ENCODE results near the gene HSD17B8. TPM values are rescaled to one million over a fixed set of nuclear protein-coding genes. Genes with fewer than 3 reads are reported as not detected.
A peak's percentile ranks its signal among the peaks of the same experiment; 100 is the strongest.

HSD17B8 gene
- total and polyA plus RNA-seq, 10 donors: 8.7 to 24.1 (median 16.1) TPM

DNA sequence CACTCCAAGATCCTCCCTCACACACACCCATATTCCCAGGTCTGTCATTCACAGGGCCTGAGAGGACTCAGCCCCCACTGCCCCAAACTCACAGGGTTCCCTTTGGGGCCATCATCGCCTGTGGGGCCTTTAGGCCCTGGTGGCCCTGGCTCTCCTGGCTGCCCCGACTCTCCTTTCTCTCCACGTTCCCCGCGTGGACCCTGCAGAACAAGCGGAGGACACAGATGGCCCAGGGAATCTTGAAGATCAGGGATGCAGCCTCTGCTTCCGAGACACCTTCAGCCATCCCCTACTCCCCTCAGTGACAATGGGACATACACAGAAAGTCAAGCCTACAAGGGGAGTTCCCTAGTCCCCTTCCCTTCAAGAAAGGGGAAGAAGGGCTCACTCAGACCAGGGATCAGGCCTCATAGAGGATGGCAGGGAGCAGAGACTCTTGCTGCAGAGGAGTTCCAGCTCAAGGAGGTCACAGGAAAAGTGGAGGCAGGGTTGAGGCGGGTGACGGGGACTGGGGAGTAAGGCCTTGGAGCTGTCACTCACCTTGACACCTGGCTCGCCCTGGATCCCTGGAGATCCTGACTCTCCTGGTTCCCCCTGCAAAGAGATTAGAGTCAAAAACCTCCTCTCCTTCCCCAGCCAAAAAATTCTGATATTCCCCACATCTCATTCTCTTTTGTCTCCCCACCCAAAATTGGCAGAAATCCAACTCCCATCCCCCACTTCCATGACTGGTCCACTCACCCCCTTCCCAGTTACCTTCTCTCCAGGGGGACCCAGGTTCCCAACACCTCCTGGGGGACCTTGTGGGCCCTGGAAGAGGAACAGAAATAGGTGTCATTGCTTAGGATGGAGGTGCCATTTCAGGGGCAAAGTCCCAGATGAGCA, 34.9 kb upstream of the HSD17B8 start:
- no peak for TF ChIP-seq POLR2A (IDR thresholded peaks at IDR 0.05)
- no peaks in the 10 kb centered on the region for H3K9me3 ChIP-seq
- WGBS, 5 donors: 89 to 95% (median 91%) methylated on average over 10 of the region's 10 CpGs
- peaks cover 0 to 6% (median 0%) of the 10 kb centered on the region in 7 donors for H3K27me3 ChIP-seq (replicated peaks in 1 of 7)
- no peaks in the 10 kb centered on the region for H3K36me3 ChIP-seq
- DNase-seq: peak; percentile 41
- H3K4me3 ChIP-seq: no peak overlapping the region
- H3K27ac ChIP-seq: no peak overlapping the region
- H3K4me1 ChIP-seq: no peaks in the 10 kb centered on the region
- intact Hi-C loops (cut with DNase I; ENCODE audit: low total_unique reads): no loop called here

DNA sequence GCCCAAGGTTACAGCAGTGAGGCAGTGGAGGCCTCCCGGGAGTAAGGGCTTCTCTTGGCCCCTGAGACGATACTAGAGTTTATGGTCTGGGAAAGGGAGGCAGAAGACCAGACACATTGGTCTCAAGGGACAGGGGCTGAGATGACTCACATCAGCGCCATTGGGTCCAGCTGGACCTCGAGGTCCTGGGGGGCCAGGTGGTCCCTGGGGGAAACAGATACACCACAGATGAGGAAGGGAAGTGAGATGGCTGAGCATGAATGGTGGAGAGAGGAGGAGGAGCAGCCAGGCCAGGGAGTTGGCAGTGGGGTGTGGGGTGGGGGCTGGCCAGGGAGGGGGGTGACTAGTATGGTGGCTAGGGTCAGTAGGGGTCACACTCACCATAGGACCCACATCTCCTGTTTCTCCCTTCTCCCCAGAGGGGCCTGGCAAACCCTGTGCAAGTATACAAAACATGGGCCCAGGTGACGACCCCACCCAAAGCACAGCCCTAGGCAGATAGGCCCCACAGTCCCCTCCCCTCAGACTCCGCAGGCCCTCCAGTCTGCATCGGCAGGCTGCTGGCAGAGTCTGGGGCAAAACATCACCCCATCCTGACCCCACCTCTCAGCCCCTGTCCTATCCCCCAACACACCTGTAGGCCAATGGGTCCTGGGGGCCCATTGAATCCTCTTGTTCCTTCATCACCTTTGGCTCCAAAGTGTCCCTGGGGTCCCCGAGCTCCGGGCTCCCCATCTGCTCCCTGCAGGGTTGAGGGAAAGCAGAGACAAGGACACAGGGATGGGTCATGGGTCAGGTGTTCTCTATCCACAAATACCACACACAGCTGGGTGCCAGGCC, 34.1 kb upstream of the HSD17B8 start:
- peak; percentile 57 for DNase-seq
- 68 to 77% (median 73%) methylated on average over 9 of the region's 9 CpGs for WGBS, 5 donors
- H3K27ac ChIP-seq: no peak overlapping the region

DNA sequence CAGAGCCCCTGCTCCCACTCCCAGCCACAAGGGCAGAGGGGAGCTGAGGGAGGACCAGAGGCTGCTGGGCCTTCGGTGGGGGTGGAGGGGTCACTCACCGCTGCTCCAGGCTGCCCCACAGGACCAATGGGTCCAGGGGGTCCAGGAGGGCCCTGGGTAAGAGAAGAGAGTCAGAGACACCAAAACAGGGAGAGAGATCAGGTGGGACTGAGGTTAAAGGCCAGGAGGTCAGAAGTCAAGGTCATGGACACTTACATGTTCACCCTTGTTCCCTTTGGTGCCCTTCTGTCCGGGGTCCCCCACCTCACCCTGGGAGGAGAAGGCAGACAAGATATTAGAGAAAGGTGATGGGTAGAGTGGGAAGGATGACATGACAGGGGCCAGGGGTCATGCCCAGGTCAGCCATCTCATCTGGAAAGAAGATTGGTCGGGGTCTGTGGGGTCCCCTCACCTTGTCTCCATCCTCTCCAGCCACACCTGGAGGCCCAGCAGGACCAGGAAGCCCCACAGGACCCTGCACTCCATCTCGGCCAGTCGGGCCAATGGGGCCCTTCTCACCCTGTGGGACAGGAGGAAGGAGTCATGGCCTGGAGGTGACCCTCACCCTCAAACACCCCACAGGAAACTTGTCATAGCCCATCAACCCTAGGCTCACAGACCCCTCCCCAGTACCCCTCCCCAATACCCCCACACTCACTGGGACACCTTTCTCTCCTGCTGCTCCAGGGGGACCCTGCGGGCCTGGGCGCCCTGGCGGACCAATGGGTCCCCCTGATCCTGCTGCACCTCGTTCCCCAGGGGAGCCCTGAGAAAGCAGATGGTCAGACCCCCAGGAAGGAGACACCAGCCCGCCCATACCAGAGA, 33.2 kb upstream of the HSD17B8 start:
- Histone ChIP-seq H3K27ac (no peak overlapping the region), H3K4me1 (no peaks in the 10 kb centered on the region), H3K9me3 (no peaks in the 10 kb centered on the region), H3K4me3 (no peak overlapping the region), H3K36me3 (no peaks in the 10 kb centered on the region), H3K27me3 (replicated peaks in 1 of 7) (peaks cover 0 to 6% (median 0%) of the 10 kb centered on the region in 7 donors)
- WGBS, 5 donors: 75 to 87% (median 84%) methylated on average over 8 to 11 of the region's 11 CpGs
- DNase-seq: peak; percentile 48
- TF ChIP-seq POLR2AphosphoS5 (IDR thresholded peaks at IDR 0.05): no peak
- no peak for TF ChIP-seq POLR2A (IDR thresholded peaks at IDR 0.05)
- no peak for TF ChIP-seq CTCF (IDR thresholded peaks at IDR 0.05 in 8 of 11, conservative IDR thresholded peaks at IDR 0.05 in 3 of 11)
- intact Hi-C loops (cut with DNase I; ENCODE audit: low total_unique reads): no loop called here

More for the DNA sequence above, 34.1 kb upstream of the HSD17B8 start:
- TF ChIP-seq POLR2A (IDR thresholded peaks at IDR 0.05) (no peak), CTCF (IDR thresholded peaks at IDR 0.05 in 8 of 11, conservative IDR thresholded peaks at IDR 0.05 in 3 of 11) (no peak), POLR2AphosphoS5 (IDR thresholded peaks at IDR 0.05) (no peak)
- Histone ChIP-seq H3K36me3 (no peaks in the 10 kb centered on the region), H3K4me3 (no peak overlapping the region), H3K9me3 (no peaks in the 10 kb centered on the region), H3K27me3 (replicated peaks in 1 of 7) (peaks cover 0 to 6% (median 0%) of the 10 kb centered on the region in 7 donors), H3K4me1 (no peaks in the 10 kb centered on the region)
- intact Hi-C loops (cut with DNase I; ENCODE audit: low total_unique reads): no loop called here

All from spleen (tissue), 11 donors.